Central memory CD4-positive, alpha-beta T cell (primary cell): ENCODE results near the gene CD7.
A peak's percentile ranks its signal among the peaks of the same experiment; 100 is the strongest.

ENCODE experiments used
- DNase-seq: peaks from one replicate; pipeline ENCODE4 v3.0.0; 2022

Gene CD7

DNA sequence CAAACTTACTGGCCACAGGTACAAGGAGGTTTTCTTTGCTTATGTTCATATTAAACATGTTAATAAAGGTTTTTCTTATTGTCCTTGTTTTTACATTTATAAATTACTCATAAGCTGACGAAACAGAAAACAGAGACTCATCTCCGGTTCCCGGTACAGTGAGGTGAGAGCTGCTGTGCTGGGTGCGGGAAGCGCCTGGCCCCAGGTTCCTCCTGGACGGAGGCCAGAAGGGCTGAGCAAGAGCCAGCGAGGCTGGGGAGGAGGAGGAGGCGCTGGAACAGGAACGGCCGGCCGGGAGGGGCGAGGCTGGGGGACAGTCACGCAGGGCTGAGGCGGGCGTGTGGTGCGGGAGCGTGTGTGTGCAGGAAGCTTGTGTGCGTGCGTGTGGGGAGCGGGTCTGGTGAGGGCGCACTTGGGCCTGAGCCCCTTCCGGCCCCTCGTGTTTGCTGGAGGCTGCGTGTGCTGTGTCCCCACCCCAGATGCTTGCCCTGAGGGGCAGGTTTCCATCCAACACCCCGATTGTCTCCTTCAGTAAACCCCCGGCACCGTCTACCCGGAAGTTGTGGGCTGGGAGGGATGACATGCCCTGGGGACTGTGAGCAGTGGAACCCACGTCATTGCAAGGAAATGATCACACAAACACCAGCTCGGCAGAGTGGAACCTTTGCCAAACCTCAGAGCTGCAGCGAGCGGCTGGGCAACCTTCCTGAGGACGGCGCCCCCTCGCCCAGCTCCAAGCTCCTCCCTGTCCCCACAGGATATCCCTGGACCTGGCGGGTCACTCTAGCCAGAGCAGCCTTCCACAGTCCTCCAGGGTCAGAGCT lies 19.5 kb downstream of the CD7 start:
- peak; percentile 97 for DNase-seq

DNA sequence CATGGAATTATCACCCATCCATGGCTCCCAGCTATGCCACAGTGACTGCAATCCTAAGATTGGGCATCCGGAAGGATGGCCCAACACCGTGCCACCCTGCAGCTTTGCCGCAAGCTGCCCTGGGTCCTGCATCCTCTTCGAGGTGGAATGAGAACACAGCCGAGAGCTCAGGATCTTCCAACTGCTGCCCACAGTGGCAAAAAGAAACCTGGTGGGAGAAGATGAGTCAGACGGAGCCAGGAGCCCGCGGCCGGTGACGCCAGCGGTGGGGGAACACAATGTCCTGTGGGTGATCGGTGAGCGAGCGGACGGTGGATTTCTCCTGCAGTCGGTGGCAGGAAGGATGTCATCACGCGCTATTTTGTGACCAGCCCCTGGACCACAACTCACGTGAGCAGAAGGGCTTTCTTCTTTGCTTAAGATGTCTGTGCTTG lies 20.1 kb downstream of the CD7 start:
- peak; percentile 81 for DNase-seq

DNA sequence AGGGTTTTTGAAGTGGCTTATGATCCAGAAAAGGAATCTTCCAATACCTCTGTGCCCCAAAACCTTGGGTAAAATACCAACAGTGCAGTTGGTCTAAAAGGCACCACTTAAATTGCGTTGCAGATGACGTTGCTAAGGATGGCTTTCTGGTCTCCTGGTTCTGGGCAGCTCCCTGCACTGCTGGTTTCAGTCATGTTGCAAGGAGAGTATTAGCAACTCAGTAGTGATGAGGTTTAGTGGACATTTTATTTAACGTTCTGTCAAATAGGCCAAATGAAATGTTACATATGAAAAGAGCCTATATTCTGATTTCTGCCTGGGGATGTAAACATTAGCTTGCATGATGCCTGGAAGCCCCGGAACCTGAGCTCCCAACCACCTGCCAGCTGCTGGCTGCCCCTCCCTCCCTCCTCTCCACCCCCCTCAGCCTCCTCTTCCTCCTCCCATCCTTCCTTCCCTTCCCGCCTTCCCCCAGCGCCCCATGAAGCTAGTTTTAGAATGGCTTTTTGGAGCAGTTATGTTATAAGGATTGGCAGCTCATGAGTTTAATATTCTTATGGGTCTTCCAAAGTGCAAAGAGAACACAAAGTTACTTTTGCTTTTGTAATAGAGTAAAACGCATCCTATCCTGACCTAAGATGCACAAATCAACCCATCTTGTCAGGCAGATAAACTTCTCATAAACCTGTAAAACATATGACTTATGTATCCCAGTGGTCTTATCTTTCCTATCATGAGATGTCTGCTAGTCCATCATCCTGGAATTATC lies 20.7 kb downstream of the CD7 start:
- DNase-seq: no peak

- DNase-seq: no peak
Observed at GRCh38 chr17:82295472-82295814, 22.0 kb downstream of the CD7 start.

- no peak for DNase-seq
Observed at GRCh38 chr17:82294064-82294773, 23.2 kb downstream of the CD7 start.

GRCh38 chr17:82292251-82293154 lies 24.9 kb downstream of the CD7 start:
- DNase-seq: peak; percentile 92

GRCh38 chr17:82291582-82292250 lies 25.7 kb downstream of the CD7 start:
- DNase-seq: no peak

GRCh38 chr17:82287868-82288801 lies 29.3 kb downstream of the CD7 start:
- no peak for DNase-seq

DNA sequence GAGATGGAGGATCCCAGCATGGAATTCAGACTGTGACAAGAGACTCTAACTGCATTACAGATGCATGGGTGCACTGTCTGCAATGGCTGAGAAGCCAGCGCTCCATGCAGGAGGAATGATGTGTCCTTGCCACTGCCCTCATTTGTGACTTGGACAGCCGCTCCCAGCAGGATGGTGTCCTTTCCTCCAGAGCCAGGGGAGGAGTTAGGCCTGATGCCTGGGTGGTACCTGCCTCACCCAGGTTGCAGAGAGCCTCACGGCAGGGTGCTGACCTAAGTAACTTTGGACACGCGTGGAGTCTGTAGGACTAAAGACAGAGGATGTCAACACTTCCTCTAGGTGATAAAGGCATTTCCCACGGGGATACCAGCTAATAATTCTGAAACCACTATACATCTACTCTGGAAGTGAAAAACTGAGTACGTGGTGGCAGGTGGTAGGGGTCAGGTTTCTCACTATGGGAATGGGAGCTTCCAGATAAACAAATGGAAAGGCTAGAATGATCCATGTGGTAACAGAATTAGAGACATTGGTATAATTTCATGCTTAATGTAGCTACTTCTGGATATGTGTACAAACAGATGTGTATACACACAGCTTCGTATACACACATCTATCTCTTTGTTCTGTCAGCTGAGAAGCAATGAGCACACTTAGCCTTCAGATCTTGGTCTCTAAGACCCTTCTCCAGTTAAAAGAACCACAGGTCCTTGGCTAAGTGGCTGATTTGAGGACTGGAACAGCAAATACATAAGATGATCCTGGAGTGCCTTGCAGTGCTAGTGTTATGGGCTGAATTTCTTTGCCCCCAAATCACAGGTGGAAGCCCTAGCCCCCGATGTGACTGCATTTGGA lies 30.2 kb downstream of the CD7 start:
- no peak for DNase-seq

DNA sequence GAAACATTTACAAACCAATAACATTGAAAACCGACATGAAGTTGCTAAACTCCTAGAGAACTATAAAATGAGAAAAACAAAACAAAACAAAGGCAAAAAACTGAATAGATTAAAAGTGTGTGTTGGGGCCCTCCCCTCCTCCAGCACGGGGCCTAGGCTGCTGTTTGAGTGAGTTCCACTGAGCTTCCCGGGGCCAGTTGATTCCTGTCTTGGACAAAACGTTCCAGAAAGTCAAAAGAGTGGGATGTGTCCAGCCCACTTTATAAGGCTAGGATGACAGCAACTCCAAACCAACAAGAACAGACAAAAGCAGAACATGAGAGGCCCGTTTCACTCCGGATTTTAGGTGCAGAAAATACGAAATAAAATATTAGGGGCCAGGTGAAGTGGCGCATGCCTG lies 32.3 kb downstream of the CD7 start:
- no peak for DNase-seq

DNA sequence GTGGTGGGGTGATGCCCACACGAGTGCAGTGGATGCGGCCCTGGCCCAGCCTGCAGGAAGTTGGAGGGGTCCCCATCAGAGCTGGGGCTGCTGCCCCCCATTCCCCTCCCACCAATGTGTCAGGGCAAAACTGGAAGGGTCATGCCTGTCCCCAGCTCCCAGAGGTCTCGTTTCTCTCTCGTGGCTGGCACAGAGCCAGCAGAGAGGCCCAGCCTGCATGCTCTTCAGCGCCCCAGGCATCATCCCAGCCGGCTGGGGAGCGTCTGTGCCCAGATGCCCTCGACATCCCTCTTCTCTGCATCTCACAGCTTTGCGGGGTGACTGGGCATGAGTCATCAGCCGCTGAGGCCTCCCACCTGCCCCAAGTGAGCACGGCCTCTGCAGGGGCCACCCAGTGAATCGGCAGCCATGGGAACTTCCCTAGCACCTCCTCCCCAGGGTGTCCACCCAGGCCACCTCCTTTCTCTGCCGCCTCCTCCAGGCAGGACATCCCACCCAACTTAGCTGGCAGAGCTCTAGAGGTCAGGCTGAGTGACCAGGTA lies 34.1 kb downstream of the CD7 start:
- no peak for DNase-seq

GRCh38 chr17:82282239-82283207 lies 34.9 kb downstream of the CD7 start:
- no peak for DNase-seq

- no peak for DNase-seq
Observed at GRCh38 chr17:82281502-82282238, 35.7 kb downstream of the CD7 start.

- DNase-seq: no peak
Observed at GRCh38 chr17:82281076-82281475, 36.3 kb downstream of the CD7 start.

GRCh38 chr17:82280537-82280936 lies 36.9 kb downstream of the CD7 start:
- DNase-seq: no peak

- no peak for DNase-seq
Observed at GRCh38 chr17:82278786-82279391, 38.5 kb downstream of the CD7 start.

DNA sequence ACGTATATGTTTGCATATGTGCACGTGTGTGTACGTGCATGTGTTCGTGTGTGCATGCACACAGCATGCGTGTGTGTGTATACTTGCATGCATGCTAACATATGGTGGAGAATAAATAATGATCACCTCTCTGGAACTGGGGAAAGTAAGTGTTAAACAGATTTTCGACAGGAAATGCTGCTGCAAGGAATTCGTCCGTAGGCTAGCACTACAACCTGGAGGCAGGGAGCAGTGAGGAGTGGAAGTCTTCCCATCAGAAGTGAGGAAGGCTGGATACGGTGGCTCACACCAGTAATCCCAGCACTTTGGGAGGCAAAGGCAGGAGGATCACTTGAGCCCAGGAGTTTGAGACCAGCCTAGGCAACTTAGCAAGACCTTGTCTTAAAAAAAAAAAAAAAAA lies 39.1 kb downstream of the CD7 start:
- no peak for DNase-seq
